Measurements from ENCODE around the gene KIAA1210. TPM values are rescaled to one million over a fixed set of nuclear protein-coding genes. Genes with fewer than 3 reads are reported as not detected.

The KIAA1210 gene
- total and polyA plus RNA-seq, 2 of the 13 experiments (the other 11 are each of a cell fraction or from before 2014, with no cell fraction given): not detected

GRCh38 chrX:119073911-119074310, 53.7 kb downstream of the KIAA1210 start:
- no TSS peak for BruUV-seq (replicated peaks)
- TF ChIP-seq ZHX1 (CRISPR knock-in tag; IDR thresholded peaks at IDR 0.05; ENCODE audit: low read depth): no peak
- no peak for TF ChIP-seq EP300 (IDR thresholded peaks at IDR 0.05; ENCODE audit: low read depth in 2 of 2, low read length in 2 of 2)
- no peak for TF ChIP-seq EP300 (CRISPR knock-in tag; IDR thresholded peaks at IDR 0.05; ENCODE audit: borderline replicate concordance)
- no peak for TF ChIP-seq ZNF615 (CRISPR knock-in tag; IDR thresholded peaks at IDR 0.05; ENCODE audit: borderline replicate concordance)
- TF ChIP-seq ZNF24 (IDR thresholded peaks at IDR 0.05): no peak
- no peak for TF ChIP-seq ZZZ3 (CRISPR knock-in tag; IDR thresholded peaks at IDR 0.05; ENCODE audit: borderline replicate concordance)
- no peak for TF ChIP-seq ZNF770 (CRISPR knock-in tag; IDR thresholded peaks at IDR 0.05)
- no peak for TF ChIP-seq ZFP36L1 (CRISPR knock-in tag; IDR thresholded peaks at IDR 0.05)
- no peak for TF ChIP-seq ZBTB46 (CRISPR knock-in tag; IDR thresholded peaks at IDR 0.05; ENCODE audit: borderline replicate concordance)
- no peak for TF ChIP-seq HNRNPL (IDR thresholded peaks at IDR 0.05; ENCODE audit: low read depth, low read length)
- no peak for TF ChIP-seq HNF1B (CRISPR knock-in tag; IDR thresholded peaks at IDR 0.05)
- TF ChIP-seq HCFC1 (IDR thresholded peaks at IDR 0.05; ENCODE audit: low read depth, low read length): no peak
- no peak for TF ChIP-seq SIN3B (IDR thresholded peaks at IDR 0.05; ENCODE audit: low read length)
- no peak for TF ChIP-seq ISL2 (CRISPR knock-in tag; IDR thresholded peaks at IDR 0.05)

More at GRCh38 chrX:119073911-119074310, 53.7 kb downstream of the KIAA1210 start:
- Histone ChIP-seq H3K36me3 (replicated peaks in 1 of 2; ENCODE audit: control insufficient read depth in 1 of 2, insufficient read depth in 2 of 2, low read length in 2 of 2) (no peaks in the 10 kb centered on the region), H3K4me2 (ENCODE audit: low read depth, low read length) (no peak overlapping the region), H3K9ac (ENCODE audit: insufficient read depth, low read depth, low read length) (no peak overlapping the region), H3K79me2 (ENCODE audit: insufficient read depth, low read length) (no peaks in the 10 kb centered on the region), H4K20me1 (ENCODE audit: insufficient read depth, low read length) (no peaks in the 10 kb centered on the region), H2AFZ (ENCODE audit: low read length) (no peak overlapping the region), H3K27ac (ENCODE audit: extremely low read length, insufficient read depth, low read length) (no peak overlapping the region), H3K4me3 (replicated peaks in 1 of 3; ENCODE audit: insufficient read depth in 1 of 3, low read depth in 2 of 3, low read length in 3 of 3) (no peak overlapping the region), H3K9me3 (ENCODE audit: low read length) (no peaks in the 10 kb centered on the region), H3K27me3 (ENCODE audit: control insufficient read depth in 1 of 2, insufficient read depth in 2 of 2, low read length in 2 of 2) (no peaks in the 10 kb centered on the region), H3K4me1 (ENCODE audit: insufficient read depth, low read length) (no peaks in the 10 kb centered on the region)
- no peak for ATAC-seq
- DNase-seq (ENCODE audit: low spot score): no peak
- FAIRE-seq: no peak
- in situ Hi-C loops (cut with HindIII; ENCODE audit: extremely low pct_ligation_motif_present, low pct_unique_long_range_greater_than_20kb) (no loop called here), intact Hi-C loops (cut with micrococcal nuclease; ENCODE audit: unreplicated experiment) (no loop called here)
- CTCF ChIA-PET (ENCODE audit: low intra/inter-chr PET ratio, low total read pairs): no interaction called here
- WGBS (ENCODE audit: low lambda C conversion rate): 88% methylated on average over 4 of the region's 19 CpGs
- POLR2A ChIA-PET: no interaction called here
